ENCODE measurements around the gene ITPKB.

ITPKB gene

GRCh38 chr1:226700861-226701260 is 38.2 kb downstream of the ITPKB start:
- no peak overlapping the region for H3K4me3 ChIP-seq (ENCODE audit: control insufficient read depth, low read depth, low read length)
- no peak for DNase-seq (ENCODE audit: low read depth)
- no peak for TF ChIP-seq CTCF (IDR thresholded peaks at IDR 0.05; ENCODE audit: control insufficient read depth, insufficient read depth, low read depth, low read length, missing control alignments)

- H3K4me3 ChIP-seq (ENCODE audit: control insufficient read depth, low read depth, low read length): no peak overlapping the region
- no peak for DNase-seq (ENCODE audit: low read depth)
- no peak for TF ChIP-seq CTCF (IDR thresholded peaks at IDR 0.05; ENCODE audit: control insufficient read depth, insufficient read depth, low read depth, low read length, missing control alignments)
These were observed 39.9 kb downstream of the ITPKB start for GRCh38 chr1:226699166-226699565.

- no peak for TF ChIP-seq CTCF (IDR thresholded peaks at IDR 0.05; ENCODE audit: control insufficient read depth, insufficient read depth, low read depth, low read length, missing control alignments)
- DNase-seq (ENCODE audit: low read depth): no peak
- H3K4me3 ChIP-seq (ENCODE audit: control insufficient read depth, low read depth, low read length): no peak overlapping the region
These were observed 40.4 kb downstream of the ITPKB start for GRCh38 chr1:226698659-226699058.

GRCh38 chr1:226697929-226698544 is 41.0 kb downstream of the ITPKB start:
- no peak overlapping the region for H3K4me3 ChIP-seq (ENCODE audit: control insufficient read depth, low read depth, low read length)
- TF ChIP-seq CTCF (IDR thresholded peaks at IDR 0.05; ENCODE audit: control insufficient read depth, insufficient read depth, low read depth, low read length, missing control alignments): no peak
- no peak for DNase-seq (ENCODE audit: low read depth)

GRCh38 chr1:226697151-226697928 is 41.7 kb downstream of the ITPKB start:
- no peak for TF ChIP-seq CTCF (IDR thresholded peaks at IDR 0.05; ENCODE audit: control insufficient read depth, insufficient read depth, low read depth, low read length, missing control alignments)
- no peak overlapping the region for H3K4me3 ChIP-seq (ENCODE audit: control insufficient read depth, low read depth, low read length)
- DNase-seq (ENCODE audit: low read depth): no peak

- H3K4me3 ChIP-seq (ENCODE audit: control insufficient read depth, low read depth, low read length): no peak overlapping the region
- no peak for DNase-seq (ENCODE audit: low read depth)
- no peak for TF ChIP-seq CTCF (IDR thresholded peaks at IDR 0.05; ENCODE audit: control insufficient read depth, insufficient read depth, low read depth, low read length, missing control alignments)
These were observed 42.5 kb downstream of the ITPKB start for GRCh38 chr1:226696547-226696946.
